ENCODE data around the gene GIPR.

- 0 out of 2 replicates have a peak, but pooled peaks have one; percentile 69 for TF ChIP-seq ZBTB7A (IDR thresholded peaks at IDR 0.05; ENCODE audit: low read depth)
- no peak for TF ChIP-seq USF1 (IDR thresholded peaks at IDR 0.05)
Measured at GRCh38 chr19:45676851-45677263, 8.8 kb downstream of the GIPR start.

Data from Ishikawa (cell line).